Activated T-helper 1 cell treated with Interleukin-2 at 50 U/mL for 16 hours (primary cell): ENCODE measurements around the gene MAP2K2.

Experiments
- DNase-seq: peaks from one replicate; pipeline ENCODE4 v3.0.0-alpha.2; 2020; ENCODE audit warnings: low read depth

Gene MAP2K2

GRCh38 chr19:4077800-4078684 is 45.9 kb downstream of the MAP2K2 start:
- no peak for DNase-seq

- DNase-seq, result no peak
Measured at GRCh38 chr19:4077007-4077374, 46.9 kb downstream of the MAP2K2 start.

- no peak for DNase-seq
Measured at GRCh38 chr19:4075373-4075772, 48.5 kb downstream of the MAP2K2 start.

GRCh38 chr19:4071610-4072009 is 52.3 kb downstream of the MAP2K2 start:
- no peak for DNase-seq

GRCh38 chr19:4069331-4069959 is 54.5 kb downstream of the MAP2K2 start:
- peak; percentile 48 for DNase-seq

- no peak for DNase-seq
Measured at GRCh38 chr19:4068047-4068966, 55.6 kb downstream of the MAP2K2 start.

- no peak for DNase-seq
Measured at GRCh38 chr19:4067396-4068046, 56.4 kb downstream of the MAP2K2 start.

GRCh38 chr19:4066682-4067395 is 57.1 kb downstream of the MAP2K2 start, which contains the start of gene ZBTB7A:
Gene ZBTB7A, minus strand, starts transcription at chr19:4066899. Its CDS starts 11,667 bp downstream, at chr19:4055232.
- DNase-seq, result peak; percentile 69

- peak; percentile 39 for DNase-seq
Measured at GRCh38 chr19:4066176-4066606, 57.7 kb downstream of the MAP2K2 start.

GRCh38 chr19:4065430-4066175 is 58.3 kb downstream of the MAP2K2 start:
- peak; percentile 98 for DNase-seq

- no peak for DNase-seq
Measured at GRCh38 chr19:4064496-4065260, 59.2 kb downstream of the MAP2K2 start.

- no peak for DNase-seq
Measured at GRCh38 chr19:4064149-4064495, 59.8 kb downstream of the MAP2K2 start.

GRCh38 chr19:4063369-4064148 is 60.4 kb downstream of the MAP2K2 start:
- no peak for DNase-seq

GRCh38 chr19:4062419-4063368 is 61.2 kb downstream of the MAP2K2 start:
- no peak for DNase-seq

- DNase-seq, result no peak
Measured at GRCh38 chr19:4061683-4062418, 62.1 kb downstream of the MAP2K2 start.

- no peak for DNase-seq
Measured at GRCh38 chr19:4061178-4061682, 62.7 kb downstream of the MAP2K2 start.
